Bronchial epithelial cell (primary cell): Measurements from ENCODE around the gene NEK5. TPM values are rescaled to one million over a fixed set of nuclear protein-coding genes. Genes with fewer than 3 reads are reported as not detected.
"Not testable (repeated sequence)": the region's sequence is repeated elsewhere in the genome, so short reads cannot be mapped to it uniquely, and the experiment has no call there.

Experiments used
- DNase-seq: peaks from one replicate; pipeline ENCODE4 v3.0.0-alpha.2; 2010; ENCODE audit warnings: low read depth
- FAIRE-seq: peaks from 2 replicates; lab custom pipeline; 2011; peaks lifted over from hg19 to GRCh38; lab: Jason Lieb, UNC
- H3K27me3 ChIP-seq: 2 replicates; pipeline ENCODE4 v1.5.1; 2011; ENCODE audit warnings: low read length; ENCODE audit not compliant: control insufficient read depth, insufficient read depth
- H3K36me3 ChIP-seq: 2 replicates; pipeline ENCODE4 v1.5.1; 2011; ENCODE audit warnings: low read length; ENCODE audit not compliant: control insufficient read depth, insufficient read depth
- H3K4me3 ChIP-seq: 2 replicates; pipeline ENCODE4 v1.5.1; 2011; ENCODE audit warnings: mild to moderate bottlenecking, low read depth, low read length, control low read depth
- CTCF ChIP-seq: IDR thresholded peaks from 2 replicates; pipeline ENCODE4 v1.5.1; 2011; ENCODE audit warnings: mild to moderate bottlenecking, moderate library complexity, low read length, control low read depth, inconsistent platforms; ENCODE audit not compliant: insufficient read depth, severe bottlenecking
- total RNA-seq: library from RNA; depleted of rRNA; stranded (reverse); fragments of >200 nt; gene quantifications from 2 replicates; pipeline ENCODE4 v1.2.1, GENCODE V29; 2014

Gene NEK5
- total RNA-seq, 1 donor from 2014 or later, result 0.26 TPM

- H3K36me3 ChIP-seq, result no peaks in the 10 kb centered on the region
- TF ChIP-seq CTCF, result no peak
- DNase-seq (no peak), FAIRE-seq (no peak)
- H3K27me3 ChIP-seq, result no peaks in the 10 kb centered on the region
- no peak overlapping the region for H3K4me3 ChIP-seq
These were observed 19.7 kb downstream of the NEK5 start for GRCh38 chr13:52109116-52109670.

GRCh38 chr13:52105841-52106240 lies 23.0 kb downstream of the NEK5 start:
- Histone ChIP-seq H3K36me3 (no peaks in the 10 kb centered on the region), H3K4me3 (no peak overlapping the region), H3K27me3 (no peaks in the 10 kb centered on the region)
- FAIRE-seq (no peak), DNase-seq (no peak)
- no peak for TF ChIP-seq CTCF

- Histone ChIP-seq H3K27me3 (no peaks in the 10 kb centered on the region), H3K4me3 (no peak overlapping the region), H3K36me3 (no peaks in the 10 kb centered on the region)
- peak; percentile 33 for DNase-seq
- no peak for TF ChIP-seq CTCF
- FAIRE-seq, result no peak
These were observed 24.2 kb downstream of the NEK5 start for GRCh38 chr13:52104624-52105023.

GRCh38 chr13:52103386-52103785 lies 25.5 kb downstream of the NEK5 start:
- Histone ChIP-seq H3K4me3 (no peak overlapping the region), H3K36me3 (no peaks in the 10 kb centered on the region), H3K27me3 (no peaks in the 10 kb centered on the region)
- DNase-seq (no peak), FAIRE-seq (no peak)
- TF ChIP-seq CTCF, result no peak

GRCh38 chr13:52102423-52102822 lies 26.4 kb downstream of the NEK5 start:
- not testable (repeated sequence) for H3K27me3 ChIP-seq, DNase-seq, H3K4me3 ChIP-seq, H3K36me3 ChIP-seq, FAIRE-seq

GRCh38 chr13:52097197-52097596 lies 31.7 kb downstream of the NEK5 start:
- H3K36me3 ChIP-seq, result no peaks in the 10 kb centered on the region
- FAIRE-seq (no peak), DNase-seq (no peak)

More at GRCh38 chr13:52097197-52097596, 31.7 kb downstream of the NEK5 start:
- no peak for TF ChIP-seq CTCF
- Histone ChIP-seq H3K27me3 (no peaks in the 10 kb centered on the region), H3K4me3 (no peak overlapping the region)
